Measurements from ENCODE around the gene LMTK2.

DNA sequence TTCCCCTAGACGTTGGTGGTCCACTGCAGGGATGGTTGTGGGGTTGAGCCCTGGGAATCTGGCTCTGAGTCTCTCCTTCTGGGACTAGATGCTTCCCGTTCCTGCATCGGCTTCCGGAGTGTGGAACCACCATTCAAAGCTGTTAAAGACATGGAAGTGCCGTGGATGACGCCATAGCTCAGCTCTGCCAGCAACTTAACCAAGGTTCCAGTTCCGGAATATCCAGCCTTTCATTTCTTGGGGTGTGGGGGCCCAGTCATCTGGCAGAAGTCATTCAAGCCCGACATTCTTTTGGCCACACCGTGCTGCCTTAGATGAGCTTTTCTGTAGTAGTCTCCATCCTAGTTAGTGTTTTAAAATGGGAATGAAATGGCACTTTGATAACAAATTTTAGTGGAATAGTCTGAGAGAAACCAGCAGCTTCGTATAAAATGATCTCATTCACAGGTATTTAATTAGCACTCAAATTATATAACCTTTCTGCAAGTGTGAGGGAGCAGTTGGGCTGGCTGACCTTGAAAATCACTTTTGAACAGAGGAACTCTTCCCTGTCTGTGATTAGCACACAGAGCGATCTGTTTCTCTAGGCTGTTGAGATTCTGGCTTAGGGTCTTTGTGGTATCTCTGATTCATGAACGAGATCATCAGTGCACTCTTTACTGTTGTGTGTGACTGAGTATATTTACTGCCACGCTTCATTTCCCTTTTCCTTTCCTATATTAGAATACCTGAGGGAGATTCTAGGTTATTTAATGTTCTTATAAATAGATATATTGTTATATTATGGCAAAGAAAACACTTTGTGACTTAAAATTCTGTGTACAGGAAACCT is 19.9 kb downstream of the LMTK2 start:
- TF ChIP-seq, protein P1, sequence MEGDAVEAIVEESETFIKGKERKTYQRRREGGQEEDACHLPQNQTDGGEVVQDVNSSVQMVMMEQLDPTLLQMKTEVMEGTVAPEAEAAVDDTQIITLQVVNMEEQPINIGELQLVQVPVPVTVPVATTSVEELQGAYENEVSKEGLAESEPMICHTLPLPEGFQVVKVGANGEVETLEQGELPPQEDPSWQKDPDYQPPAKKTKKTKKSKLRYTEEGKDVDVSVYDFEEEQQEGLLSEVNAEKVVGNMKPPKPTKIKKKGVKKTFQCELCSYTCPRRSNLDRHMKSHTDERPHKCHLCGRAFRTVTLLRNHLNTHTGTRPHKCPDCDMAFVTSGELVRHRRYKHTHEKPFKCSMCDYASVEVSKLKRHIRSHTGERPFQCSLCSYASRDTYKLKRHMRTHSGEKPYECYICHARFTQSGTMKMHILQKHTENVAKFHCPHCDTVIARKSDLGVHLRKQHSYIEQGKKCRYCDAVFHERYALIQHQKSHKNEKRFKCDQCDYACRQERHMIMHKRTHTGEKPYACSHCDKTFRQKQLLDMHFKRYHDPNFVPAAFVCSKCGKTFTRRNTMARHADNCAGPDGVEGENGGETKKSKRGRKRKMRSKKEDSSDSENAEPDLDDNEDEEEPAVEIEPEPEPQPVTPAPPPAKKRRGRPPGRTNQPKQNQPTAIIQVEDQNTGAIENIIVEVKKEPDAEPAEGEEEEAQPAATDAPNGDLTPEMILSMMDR (IDR thresholded peaks at IDR 0.05; ENCODE audit: borderline replicate concordance, extremely low read depth, low read length, poor library complexity, severe bottlenecking) = no peak
- TF ChIP-seq EZH2 (IDR thresholded peaks at IDR 0.05; ENCODE audit: borderline replicate concordance, low read depth, low read length, severe bottlenecking) = no peak
